Activated naive CD8-positive, alpha-beta T cell treated with anti-CD3 and anti-CD28 coated beads for 36 hours (primary cell): ENCODE measurements around the gene TJP3. TPM values are rescaled to one million over a fixed set of nuclear protein-coding genes. Genes with fewer than 3 reads are reported as not detected.

Source experiments
- DNase-seq: peaks from one replicate; pipeline ENCODE4 v3.0.0; 2021
- H3K27ac Mint-ChIP-seq: one replicate; pipeline ENCODE4 v1.8.0; 2022; ENCODE audit warnings: mild to moderate bottlenecking, moderate library complexity, mixed read lengths
- H3K27me3 Mint-ChIP-seq: one replicate; pipeline ENCODE4 v1.8.0; 2022; ENCODE audit warnings: mild to moderate bottlenecking, mixed read lengths
- H3K36me3 Mint-ChIP-seq: one replicate; pipeline ENCODE4 v1.8.0; 2021; ENCODE audit warnings: mild to moderate bottlenecking, mixed read lengths
- H3K4me1 Mint-ChIP-seq: one replicate; pipeline ENCODE4 v1.8.0; 2021; ENCODE audit warnings: mixed read lengths
- H3K4me3 Mint-ChIP-seq: one replicate; pipeline ENCODE4 v1.8.0; 2022; ENCODE audit warnings: mild to moderate bottlenecking, moderate library complexity, mixed read lengths
- H3K9me3 Mint-ChIP-seq: one replicate; pipeline ENCODE4 v1.8.0; 2022; ENCODE audit warnings: mixed read lengths
- total RNA-seq, 2 experiments: library from RNA; stranded (reverse); gene quantifications; one replicate each; pipeline ENCODE4 v1.2.3, GENCODE V29; 2021

Gene TJP3
- total RNA-seq, 2 experiments from 2014 or later, result 0.24 to 0.39 TPM

DNA sequence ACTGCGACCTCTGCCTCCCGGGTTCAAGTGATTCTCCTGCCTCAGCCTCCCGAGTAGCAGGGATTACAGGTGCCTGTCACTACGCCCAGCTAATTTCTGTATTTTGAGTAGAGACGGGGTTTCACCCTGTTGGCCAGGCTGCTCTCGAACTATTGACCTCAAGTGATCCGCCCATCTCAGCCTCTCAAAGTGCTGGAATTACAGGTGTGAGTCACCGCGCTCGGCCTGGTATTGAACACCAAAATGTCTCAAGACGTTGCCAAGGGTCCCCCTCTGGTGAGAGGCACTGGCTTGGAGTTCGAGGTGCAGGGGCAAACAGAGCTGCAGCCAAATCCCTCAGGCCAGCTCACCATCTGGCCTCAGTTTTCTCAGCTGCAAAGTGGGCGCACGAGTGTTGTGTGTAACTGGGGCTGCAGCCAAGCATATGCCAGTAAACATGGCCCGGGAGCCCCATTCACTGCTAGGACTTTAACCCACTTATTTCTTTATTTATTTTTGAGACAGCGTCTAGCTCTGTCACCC, 8.0 kb downstream of the TJP3 start:
- H3K9me3 Mint-ChIP-seq, result no peaks in the 10 kb centered on the region
- H3K4me3 Mint-ChIP-seq, result no peak overlapping the region
- peaks cover 5% of the 10 kb centered on the region for H3K4me1 Mint-ChIP-seq
- DNase-seq, result no peak
- peaks cover 26% of the 10 kb centered on the region for H3K27me3 Mint-ChIP-seq
- no peaks in the 10 kb centered on the region for H3K36me3 Mint-ChIP-seq
- H3K27ac Mint-ChIP-seq, result no peak overlapping the region

DNA sequence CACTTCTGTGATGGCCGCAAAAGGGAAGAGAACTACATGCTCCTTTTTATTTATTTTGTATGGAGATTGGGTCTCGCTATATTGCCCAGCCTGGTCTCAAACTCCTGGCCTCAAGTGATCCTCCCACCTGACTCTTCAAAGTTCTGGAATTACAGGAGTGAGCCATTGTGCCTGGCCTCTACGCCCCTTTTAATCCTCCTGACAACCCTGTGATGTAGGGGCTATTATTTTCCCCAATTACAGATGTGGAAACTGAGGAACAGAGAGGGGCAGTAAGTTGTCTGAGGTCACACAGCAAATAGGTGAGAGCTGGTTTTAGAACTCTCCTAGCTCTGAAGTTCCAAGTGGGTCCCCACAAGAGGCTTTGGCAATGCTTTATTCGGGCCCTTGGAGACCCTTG, 11.7 kb downstream of the TJP3 start:
- H3K4me1 Mint-ChIP-seq, result peaks cover 7% of the 10 kb centered on the region
- H3K36me3 Mint-ChIP-seq, result no peaks in the 10 kb centered on the region
- H3K27ac Mint-ChIP-seq, result no peak overlapping the region
- no peaks in the 10 kb centered on the region for H3K9me3 Mint-ChIP-seq
- no peak for DNase-seq
- no peak overlapping the region for H3K4me3 Mint-ChIP-seq
- H3K27me3 Mint-ChIP-seq, result peaks cover 43% of the 10 kb centered on the region

DNA sequence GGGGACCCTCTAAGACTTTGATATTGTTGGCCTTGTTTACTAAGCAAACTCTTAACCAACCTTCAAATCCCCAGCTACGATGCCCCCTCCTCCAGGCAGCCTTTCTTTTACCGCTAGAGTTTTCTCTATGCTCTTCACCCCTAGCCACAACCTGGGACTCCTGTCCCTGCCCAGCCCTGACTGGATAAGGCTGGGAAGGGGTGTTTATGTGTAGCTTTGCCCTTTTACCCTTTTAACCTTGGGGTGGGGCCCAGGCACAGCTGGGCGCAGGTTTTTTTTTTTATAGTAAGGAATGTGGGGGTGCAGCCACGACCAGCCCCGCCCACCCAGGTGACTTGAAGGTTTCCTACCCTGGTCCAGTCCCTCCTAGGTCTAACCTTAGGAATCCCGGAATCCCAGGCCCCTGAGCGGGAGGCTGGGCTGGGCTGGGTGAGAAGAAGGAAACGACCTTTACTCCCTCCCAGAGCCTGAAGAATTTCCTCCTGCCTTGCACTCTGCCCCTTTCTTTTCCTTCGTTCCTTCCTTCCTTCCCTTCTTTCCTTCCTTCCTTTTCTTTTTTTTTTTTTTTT, 12.2 kb downstream of the TJP3 start:
- H3K4me1 Mint-ChIP-seq, result peaks cover 11% of the 10 kb centered on the region
- peaks cover 43% of the 10 kb centered on the region for H3K27me3 Mint-ChIP-seq
- no peak overlapping the region for H3K4me3 Mint-ChIP-seq
- H3K36me3 Mint-ChIP-seq, result no peaks in the 10 kb centered on the region
- no peak overlapping the region for H3K27ac Mint-ChIP-seq
- no peaks in the 10 kb centered on the region for H3K9me3 Mint-ChIP-seq
- no peak for DNase-seq

DNA sequence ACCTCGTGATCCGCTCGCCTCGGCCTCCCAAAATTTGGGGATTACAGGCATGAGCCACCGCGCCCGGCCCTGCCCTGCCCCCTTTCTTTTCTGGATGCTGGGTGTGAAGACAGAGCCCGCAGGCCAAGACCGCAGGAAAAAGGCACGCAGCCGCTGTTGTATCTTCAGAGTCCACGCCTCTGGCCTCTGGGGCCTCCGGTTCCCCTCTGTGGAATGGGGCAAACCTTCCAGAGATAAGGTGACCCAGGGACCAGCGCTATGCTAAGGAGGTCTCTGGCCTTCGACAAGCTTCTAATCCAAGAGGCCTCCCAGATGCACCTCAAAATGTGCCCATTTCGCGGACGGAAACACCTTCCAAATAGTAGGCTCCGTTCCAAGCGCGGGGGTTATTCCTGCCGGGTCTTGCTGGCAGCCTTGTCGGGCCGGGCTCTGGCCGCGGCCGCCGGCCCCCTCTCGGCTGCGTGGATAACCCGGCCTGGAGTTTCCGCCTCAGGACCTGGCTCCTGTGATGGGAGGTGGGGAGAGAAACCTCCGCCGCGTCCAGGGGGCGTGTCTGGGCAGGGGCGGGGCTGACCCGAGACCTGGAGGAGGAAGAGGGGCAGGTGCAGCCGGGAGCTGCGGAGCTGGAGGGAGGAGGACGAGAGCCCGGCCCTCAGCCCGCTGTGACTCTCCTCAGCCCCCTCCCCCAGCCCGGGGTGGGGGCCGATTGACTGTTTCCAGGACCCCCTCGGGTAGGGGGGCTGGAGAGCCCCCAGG, 13.1 kb downstream of the TJP3 start:
- DNase-seq, result peak; percentile 89
- H3K9me3 Mint-ChIP-seq, result no peaks in the 10 kb centered on the region

DNA sequence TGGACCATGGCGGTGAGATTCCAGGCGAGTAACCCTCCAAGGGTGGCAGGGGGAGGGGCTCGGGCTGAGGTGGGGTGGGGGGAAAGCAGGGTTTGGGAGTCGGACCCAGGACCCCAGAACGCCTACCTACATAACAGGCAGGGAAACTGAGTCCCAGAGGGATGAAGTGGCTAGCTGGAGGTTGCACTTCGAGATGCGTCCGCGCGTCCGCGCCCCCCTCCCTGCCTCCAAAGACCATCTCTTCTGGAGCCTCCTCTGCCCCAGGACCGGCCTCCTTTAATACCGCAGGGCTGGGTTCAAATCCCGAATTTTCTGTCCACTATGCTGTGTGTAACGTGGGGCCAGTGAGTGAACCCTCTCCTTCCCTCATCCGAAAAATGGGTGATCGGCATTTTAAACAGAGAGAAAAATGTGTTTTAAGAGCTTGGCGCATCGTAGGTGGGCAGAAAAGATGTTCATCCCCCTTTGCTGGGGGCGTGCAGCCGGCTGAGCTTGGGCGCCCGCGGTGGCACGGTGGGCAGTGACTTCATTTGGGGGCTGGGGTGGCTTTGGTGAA, 13.8 kb downstream of the TJP3 start:
- Mint-ChIP-seq H3K27me3 (peaks cover 43% of the 10 kb centered on the region), H3K9me3 (no peaks in the 10 kb centered on the region), H3K27ac (no peak overlapping the region), H3K4me1 (peaks cover 11% of the 10 kb centered on the region), H3K36me3 (no peaks in the 10 kb centered on the region), H3K4me3 (peak overlapping the region; percentile 32)
- no peak for DNase-seq

More for the DNA sequence above, 13.1 kb downstream of the TJP3 start:
- Mint-ChIP-seq H3K36me3 (no peaks in the 10 kb centered on the region), H3K27ac (no peak overlapping the region), H3K4me1 (peaks cover 11% of the 10 kb centered on the region), H3K27me3 (peaks cover 43% of the 10 kb centered on the region), H3K4me3 (peak overlapping the region; percentile 40)

DNA sequence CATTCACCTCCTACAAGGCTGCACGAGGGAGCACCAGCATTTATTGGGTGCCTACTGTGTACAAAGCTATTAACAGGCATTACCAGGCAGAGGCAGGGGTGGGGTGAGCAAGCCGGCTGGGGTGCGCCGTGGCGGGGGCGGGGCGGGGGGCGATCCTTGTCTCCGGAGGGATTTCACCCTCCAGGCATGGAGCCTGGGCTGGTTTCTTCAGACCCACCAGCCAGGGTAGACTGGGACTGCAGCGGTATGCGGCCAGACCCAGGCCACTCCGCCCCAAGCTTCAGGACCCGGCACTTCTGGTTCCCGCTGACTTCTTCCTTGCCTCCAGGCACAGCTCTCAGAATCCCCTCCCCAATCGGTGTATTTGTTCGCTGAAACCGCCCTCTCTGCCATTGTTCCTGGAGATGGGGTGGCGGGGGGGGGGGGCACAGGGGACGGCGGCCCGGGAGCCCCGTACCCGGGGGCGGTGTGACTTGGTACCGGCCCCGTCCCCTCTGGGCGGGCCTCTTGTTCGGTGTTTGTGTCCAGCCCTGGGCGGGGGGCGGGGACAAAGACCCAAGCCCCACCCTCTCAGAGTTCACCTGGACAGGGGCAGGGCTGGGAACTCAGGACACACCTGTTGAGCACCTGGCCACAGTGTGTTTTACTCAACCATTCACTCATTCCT, 14.4 kb downstream of the TJP3 start:
- Mint-ChIP-seq H3K27me3 (peaks cover 43% of the 10 kb centered on the region), H3K27ac (no peak overlapping the region), H3K4me1 (peaks cover 11% of the 10 kb centered on the region), H3K9me3 (no peaks in the 10 kb centered on the region), H3K36me3 (no peaks in the 10 kb centered on the region), H3K4me3 (peak overlapping the region; percentile 32)
- no peak for DNase-seq

DNA sequence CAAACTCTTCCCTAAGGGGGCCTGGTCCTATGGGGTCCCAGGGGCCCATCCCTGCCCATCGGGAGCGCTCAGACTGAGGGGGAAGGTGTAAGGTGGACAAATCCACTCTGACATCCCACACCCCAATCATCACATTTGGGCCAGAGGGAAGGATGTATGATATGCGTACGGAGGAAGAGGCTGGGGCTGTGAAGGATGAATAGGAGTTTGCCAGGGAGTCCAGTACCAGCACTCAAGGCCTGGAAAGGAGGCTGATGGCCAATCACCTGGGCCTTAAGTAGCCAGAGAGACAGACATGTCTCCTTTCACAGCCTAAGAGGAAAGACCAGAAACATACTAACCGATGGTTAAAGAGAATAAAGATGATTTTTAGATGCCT, 14.9 kb downstream of the TJP3 start:
- H3K27me3 Mint-ChIP-seq, result peaks cover 43% of the 10 kb centered on the region
- H3K9me3 Mint-ChIP-seq, result no peaks in the 10 kb centered on the region
- peaks cover 11% of the 10 kb centered on the region for H3K4me1 Mint-ChIP-seq
- H3K27ac Mint-ChIP-seq, result no peak overlapping the region
- DNase-seq, result no peak
- H3K36me3 Mint-ChIP-seq, result no peaks in the 10 kb centered on the region
- H3K4me3 Mint-ChIP-seq, result no peak overlapping the region

DNA sequence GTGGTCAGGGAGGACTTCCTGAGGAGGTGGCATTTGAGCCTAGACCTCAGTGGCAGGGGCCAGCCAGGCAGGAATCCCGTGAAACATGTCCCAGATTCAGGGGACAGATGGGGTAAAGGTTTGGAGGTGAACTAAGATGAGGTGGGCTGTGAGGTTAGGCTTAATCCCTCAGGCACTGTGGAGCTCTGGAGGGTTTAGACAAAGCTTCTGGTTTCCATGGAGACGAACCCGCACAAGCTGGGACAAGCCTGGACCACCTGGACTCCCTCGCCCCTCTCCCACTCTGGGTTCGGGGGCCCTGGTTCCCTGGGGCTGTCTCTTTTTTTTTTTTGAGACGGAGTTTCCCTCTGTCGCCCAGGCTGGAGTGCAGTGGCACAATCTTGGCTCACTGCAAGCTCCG, 15.7 kb downstream of the TJP3 start:
- Mint-ChIP-seq H3K4me3 (no peak overlapping the region), H3K9me3 (no peaks in the 10 kb centered on the region), H3K36me3 (no peaks in the 10 kb centered on the region), H3K27ac (no peak overlapping the region), H3K4me1 (peaks cover 11% of the 10 kb centered on the region), H3K27me3 (peaks cover 40% of the 10 kb centered on the region)
- DNase-seq, result no peak

DNA sequence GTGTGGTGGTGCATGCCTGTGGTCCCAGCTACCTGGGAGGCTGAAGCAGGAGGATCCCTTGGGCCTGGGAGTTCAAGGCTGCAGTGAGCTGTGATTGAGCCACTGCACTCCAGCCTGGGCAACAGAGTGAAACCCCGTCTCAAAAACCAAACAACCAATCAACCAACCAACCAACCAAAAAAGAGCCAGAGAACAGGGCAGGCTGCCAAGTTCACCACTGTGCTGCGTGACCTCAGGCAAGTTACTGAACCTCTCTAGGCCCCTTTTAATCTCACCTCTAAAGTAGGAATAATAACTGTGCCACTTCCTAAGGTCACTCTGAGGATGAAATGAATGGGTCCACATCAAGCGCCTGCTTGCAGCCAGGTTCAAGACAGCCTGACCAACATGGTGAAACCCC, 16.9 kb downstream of the TJP3 start:
- DNase-seq, result no peak
- H3K4me1 Mint-ChIP-seq, result peaks cover 11% of the 10 kb centered on the region
- no peak overlapping the region for H3K4me3 Mint-ChIP-seq
- no peaks in the 10 kb centered on the region for H3K9me3 Mint-ChIP-seq
- H3K27ac Mint-ChIP-seq, result no peak overlapping the region
- H3K36me3 Mint-ChIP-seq, result no peaks in the 10 kb centered on the region
- H3K27me3 Mint-ChIP-seq, result peaks cover 29% of the 10 kb centered on the region

DNA sequence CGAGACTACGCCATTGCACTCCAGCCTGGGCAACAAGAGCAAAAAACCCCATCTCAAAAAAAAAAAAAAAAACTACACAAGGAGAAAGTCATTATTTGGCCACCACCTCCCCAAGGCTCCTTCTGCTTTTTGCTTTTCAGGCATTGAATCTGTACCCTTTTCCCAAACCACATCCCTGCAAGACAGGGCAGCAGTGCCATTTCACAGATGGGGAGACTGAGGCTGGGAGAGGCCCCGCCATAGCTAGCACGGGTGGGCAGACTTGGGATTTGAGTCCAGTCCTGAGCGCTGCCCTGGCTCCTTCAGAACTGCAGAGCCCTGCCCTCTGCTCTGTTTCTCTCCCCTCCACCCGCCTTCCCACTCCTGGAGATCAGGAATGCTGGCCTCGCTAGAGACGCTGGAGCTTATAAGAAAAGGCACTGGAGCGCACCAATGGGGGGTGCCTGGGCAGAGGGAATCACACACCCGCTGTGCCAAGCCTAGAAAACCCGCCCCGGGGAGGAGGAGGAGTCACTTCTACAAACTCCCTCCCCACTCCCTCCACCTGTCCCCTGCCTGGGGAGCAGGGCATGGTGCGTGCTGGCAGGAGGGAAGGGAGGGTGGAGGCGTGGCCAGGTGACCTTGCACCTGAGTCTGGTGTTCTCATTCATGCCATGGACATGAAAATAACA, 17.6 kb downstream of the TJP3 start:
- no peak overlapping the region for H3K27ac Mint-ChIP-seq
- H3K4me1 Mint-ChIP-seq, result peaks cover 11% of the 10 kb centered on the region
- no peaks in the 10 kb centered on the region for H3K36me3 Mint-ChIP-seq
- H3K4me3 Mint-ChIP-seq, result no peak overlapping the region
- H3K27me3 Mint-ChIP-seq, result peaks cover 22% of the 10 kb centered on the region
- DNase-seq, result no peak
- no peaks in the 10 kb centered on the region for H3K9me3 Mint-ChIP-seq

DNA sequence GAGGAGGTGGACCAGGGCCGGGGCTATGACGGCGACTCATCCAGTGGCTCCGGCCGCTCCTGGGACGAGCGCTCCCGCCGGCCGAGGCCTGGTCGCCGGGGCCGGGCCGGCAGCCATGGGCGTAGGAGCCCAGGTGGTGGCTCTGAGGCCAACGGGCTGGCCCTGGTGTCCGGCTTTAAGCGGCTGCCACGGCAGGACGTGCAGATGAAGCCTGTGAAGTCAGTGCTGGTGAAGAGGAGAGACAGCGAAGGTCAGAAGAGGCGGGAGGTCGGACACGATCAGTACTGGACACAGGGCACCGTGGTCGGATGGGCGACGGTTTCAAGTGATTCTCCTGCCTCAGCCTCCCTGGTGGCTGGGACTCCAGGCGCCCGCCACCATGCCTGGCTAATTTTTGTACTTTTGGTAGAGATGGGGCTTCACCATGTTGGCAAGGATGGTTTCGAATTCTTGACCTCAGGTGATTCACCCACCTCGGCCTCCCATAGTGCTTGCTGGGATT, 22.3 kb downstream of the TJP3 start:
- Mint-ChIP-seq H3K4me3 (no peak overlapping the region), H3K27ac (no peak overlapping the region), H3K9me3 (no peaks in the 10 kb centered on the region), H3K36me3 (no peaks in the 10 kb centered on the region), H3K27me3 (no peaks in the 10 kb centered on the region), H3K4me1 (no peaks in the 10 kb centered on the region)
- no peak for DNase-seq

DNA sequence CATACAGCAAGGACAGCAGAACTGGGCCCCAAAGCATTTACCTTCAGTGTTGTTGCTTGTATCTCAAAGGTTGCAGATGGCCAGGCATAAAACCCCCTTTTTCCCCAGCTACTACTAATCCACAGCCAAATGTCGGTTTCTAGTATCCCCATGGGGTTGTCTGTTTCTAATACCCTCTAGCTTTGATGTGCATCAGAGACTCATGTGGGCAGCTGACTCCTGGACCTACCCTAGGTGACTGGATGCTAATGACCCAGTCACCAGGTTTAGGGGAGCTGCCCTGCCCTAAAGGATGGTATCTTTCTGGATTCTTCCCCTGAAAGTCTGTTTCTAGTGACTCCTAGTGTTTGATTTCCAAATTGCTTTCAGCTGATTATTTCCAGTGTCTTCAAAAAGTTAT, 23.9 kb downstream of the TJP3 start:
- no peaks in the 10 kb centered on the region for H3K27me3 Mint-ChIP-seq
- no peak for DNase-seq
- H3K4me1 Mint-ChIP-seq, result no peaks in the 10 kb centered on the region
- no peak overlapping the region for H3K4me3 Mint-ChIP-seq
- H3K9me3 Mint-ChIP-seq, result no peaks in the 10 kb centered on the region
- no peaks in the 10 kb centered on the region for H3K36me3 Mint-ChIP-seq
- H3K27ac Mint-ChIP-seq, result no peak overlapping the region

DNA sequence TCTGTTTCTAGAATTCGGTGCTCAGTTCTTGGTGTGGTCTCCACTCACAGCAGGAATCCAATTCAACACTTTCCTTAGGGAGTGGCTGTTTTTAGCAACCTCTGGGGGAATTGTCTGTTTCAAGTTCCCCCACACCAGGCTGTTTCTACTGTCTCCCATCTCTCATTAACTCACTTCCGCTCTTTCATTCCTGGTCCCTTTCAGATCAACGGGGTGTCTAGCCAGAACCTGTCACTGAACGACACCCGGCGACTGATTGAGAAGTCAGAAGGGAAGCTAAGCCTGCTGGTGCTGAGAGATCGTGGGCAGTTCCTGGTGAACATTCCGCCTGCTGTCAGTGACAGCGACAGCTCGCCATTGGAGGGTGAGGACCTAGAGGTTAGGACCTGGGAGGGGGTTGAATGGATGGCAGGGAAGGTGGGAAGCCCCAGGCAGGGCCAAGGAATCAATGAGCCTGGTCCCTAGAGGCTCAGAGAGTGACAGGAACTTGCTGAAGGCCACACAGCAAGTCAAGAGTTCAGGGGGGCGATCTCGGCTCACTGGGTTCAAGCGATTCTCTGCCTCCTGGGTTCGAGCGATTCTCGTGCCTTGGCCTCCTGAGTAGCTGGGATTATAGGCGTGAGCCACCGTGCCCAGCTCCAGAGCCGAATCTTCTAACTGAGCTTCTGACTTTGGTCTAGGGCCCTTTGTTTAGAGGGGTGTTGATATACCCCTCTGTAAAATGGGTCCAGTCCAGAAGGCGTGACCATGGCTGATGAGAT, 25.5 kb downstream of the TJP3 start:
- no peaks in the 10 kb centered on the region for H3K4me1 Mint-ChIP-seq
- DNase-seq, result no peak
- no peak overlapping the region for H3K27ac Mint-ChIP-seq
- no peaks in the 10 kb centered on the region for H3K9me3 Mint-ChIP-seq
- no peaks in the 10 kb centered on the region for H3K36me3 Mint-ChIP-seq
- no peak overlapping the region for H3K4me3 Mint-ChIP-seq
- no peaks in the 10 kb centered on the region for H3K27me3 Mint-ChIP-seq

DNA sequence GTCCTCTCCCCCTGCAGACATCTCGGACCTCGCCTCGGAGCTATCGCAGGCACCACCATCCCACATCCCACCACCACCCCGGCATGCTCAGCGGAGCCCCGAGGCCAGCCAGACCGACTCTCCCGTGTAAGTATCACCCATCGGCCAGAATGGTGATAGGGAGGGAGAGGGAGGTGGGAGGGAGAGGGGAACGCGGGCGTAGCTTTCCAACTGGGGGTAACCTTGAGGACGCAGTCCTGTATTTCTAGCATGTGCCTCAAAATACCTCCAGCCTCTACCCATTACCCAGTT, 26.1 kb downstream of the TJP3 start:
- H3K36me3 Mint-ChIP-seq, result no peaks in the 10 kb centered on the region
- no peak overlapping the region for H3K27ac Mint-ChIP-seq
- H3K4me1 Mint-ChIP-seq, result peaks cover under 1% of the 10 kb centered on the region
- no peak for DNase-seq
- H3K9me3 Mint-ChIP-seq, result no peaks in the 10 kb centered on the region
- H3K27me3 Mint-ChIP-seq, result no peaks in the 10 kb centered on the region
- H3K4me3 Mint-ChIP-seq, result no peak overlapping the region
